ENCODE results near the gene MICU1. TPM values are rescaled to one million over a fixed set of nuclear protein-coding genes. Genes with fewer than 3 reads are reported as not detected.

MICU1 gene
- total RNA-seq, 4 donors from 2014 or later = 25.1 to 41.1 (median 34.9) TPM

DNA sequence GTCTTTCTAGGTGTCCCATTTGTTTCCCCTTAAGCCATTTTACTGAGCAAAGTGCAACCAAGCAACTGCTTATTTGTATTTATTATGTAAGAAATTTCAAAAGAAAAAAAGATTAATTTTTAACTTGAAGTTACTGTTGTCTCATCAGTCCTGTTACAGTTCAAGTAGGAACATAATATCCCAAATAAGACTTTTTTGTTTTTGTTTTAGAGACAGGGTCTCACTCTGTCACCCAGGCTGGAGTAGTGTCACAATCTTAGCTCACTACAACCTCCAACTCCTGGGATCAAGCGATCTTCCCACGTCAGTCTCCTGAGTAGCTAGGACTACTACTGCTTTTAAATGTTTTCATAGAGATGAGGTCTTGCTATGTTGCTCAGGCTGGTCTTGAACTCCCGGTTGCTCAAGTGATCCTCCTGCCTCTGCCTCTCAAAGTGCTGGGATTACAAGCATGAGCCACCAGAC, 101.9 kb downstream of the MICU1 start:
- no peaks in the 10 kb centered on the region for H3K4me1 ChIP-seq
- no peak overlapping the region for H3K27ac ChIP-seq
- 94 to 100% methylated on average over 2 to 3 of the region's 3 CpGs for WGBS, 2 donors (ENCODE audit: low coverage in 1 of 2)
- intact Hi-C loops (cut with DNase I; ENCODE audit: low total_unique reads) (no loop called here), in situ Hi-C loops (cut with MboI; ENCODE audit: low pct_ligation_motif_present in 1 of 4, low pct_unique_long_range_greater_than_20kb in 1 of 4, low sequenced_read_pairs in 3 of 4) (no loop called here)
- DNase-seq = no peak
- TF ChIP-seq POLR2A (IDR thresholded peaks at IDR 0.05) (no peak), POLR2AphosphoS5 (IDR thresholded peaks at IDR 0.05) (no peak), CTCF (IDR thresholded peaks at IDR 0.05) (no peak), EP300 (IDR thresholded peaks at IDR 0.05; ENCODE audit: low read depth) (no peak)
- no peaks in the 10 kb centered on the region for H3K36me3 ChIP-seq
- no peak overlapping the region for H3K4me3 ChIP-seq
- no peaks in the 10 kb centered on the region for H3K27me3 ChIP-seq
- no peaks in the 10 kb centered on the region for H3K9me3 ChIP-seq

DNA sequence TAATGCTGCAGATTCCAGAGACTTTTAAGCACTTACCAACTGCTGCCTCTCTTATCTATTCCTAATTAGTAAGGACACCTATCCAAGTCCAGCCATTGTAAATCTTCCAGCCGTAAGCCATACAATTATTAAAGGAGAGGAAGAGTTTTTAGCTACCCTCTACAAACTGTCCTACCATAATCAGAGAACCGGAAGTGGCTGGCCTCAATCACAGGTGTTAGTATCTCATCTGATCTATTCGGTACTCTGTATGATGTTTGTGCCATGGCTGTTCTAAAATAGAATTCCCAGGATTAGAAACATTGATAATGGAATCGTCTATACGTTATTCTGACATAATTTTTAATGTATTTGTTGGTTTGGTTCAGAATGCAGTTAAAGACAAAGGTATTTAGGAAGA, 102.8 kb downstream of the MICU1 start:
- DNase-seq = no peak
- Histone ChIP-seq H3K27me3 (no peaks in the 10 kb centered on the region), H3K27ac (no peak overlapping the region), H3K4me1 (no peaks in the 10 kb centered on the region), H3K4me3 (no peak overlapping the region), H3K36me3 (no peaks in the 10 kb centered on the region), H3K9me3 (no peaks in the 10 kb centered on the region)
- no peak for TF ChIP-seq EP300 (IDR thresholded peaks at IDR 0.05; ENCODE audit: low read depth)
- no peak for TF ChIP-seq POLR2A (IDR thresholded peaks at IDR 0.05)
- TF ChIP-seq CTCF (IDR thresholded peaks at IDR 0.05) = no peak
- no peak for TF ChIP-seq POLR2AphosphoS5 (IDR thresholded peaks at IDR 0.05)
- in situ Hi-C loops (cut with MboI; ENCODE audit: low pct_ligation_motif_present in 1 of 4, low pct_unique_long_range_greater_than_20kb in 1 of 4, low sequenced_read_pairs in 3 of 4) = no loop called here
- intact Hi-C loops (cut with DNase I; ENCODE audit: low total_unique reads) = no loop called here
- WGBS, 2 donors (ENCODE audit: low coverage in 1 of 2) = 92 to 100% methylated on average over 2 to 5 of the region's 5 CpGs

DNA sequence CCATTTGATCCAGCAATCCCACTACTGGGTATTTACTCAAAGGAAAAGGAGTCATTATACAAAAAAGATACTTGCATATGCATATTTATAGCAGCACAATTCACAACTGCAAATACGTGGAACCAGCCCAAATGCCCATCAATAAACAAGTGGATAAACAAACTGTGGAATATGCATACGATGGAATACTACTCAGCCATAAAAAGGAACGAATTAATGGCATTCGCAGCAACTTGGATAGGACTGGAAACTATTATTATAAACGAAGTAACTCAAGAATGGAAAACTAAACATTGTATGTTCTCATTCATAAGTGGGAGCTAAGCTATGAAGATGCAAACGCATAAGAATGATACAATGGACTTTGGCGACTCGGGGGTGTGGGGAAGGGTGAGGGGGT, 108.6 kb downstream of the MICU1 start:
- H3K27ac ChIP-seq = no peak overlapping the region
- H3K9me3 ChIP-seq = no peaks in the 10 kb centered on the region
- H3K27me3 ChIP-seq = no peaks in the 10 kb centered on the region
- no peak for DNase-seq
- H3K4me3 ChIP-seq = no peak overlapping the region
- no peaks in the 10 kb centered on the region for H3K36me3 ChIP-seq
- in situ Hi-C loops (cut with MboI; ENCODE audit: low pct_ligation_motif_present in 1 of 4, low pct_unique_long_range_greater_than_20kb in 1 of 4, low sequenced_read_pairs in 3 of 4) = no loop called here
- WGBS, 2 donors (ENCODE audit: low coverage in 1 of 2) = 93% methylated on average over 8 of the region's 8 CpGs
- no peaks in the 10 kb centered on the region for H3K4me1 ChIP-seq
- TF ChIP-seq CTCF (IDR thresholded peaks at IDR 0.05) (no peak), EP300 (IDR thresholded peaks at IDR 0.05; ENCODE audit: low read depth) (no peak), POLR2AphosphoS5 (IDR thresholded peaks at IDR 0.05) (no peak), POLR2A (IDR thresholded peaks at IDR 0.05) (no peak)
- intact Hi-C loops (cut with DNase I; ENCODE audit: low total_unique reads) = no loop called here

GRCh38 chr10:72515455-72515854, 110.4 kb downstream of the MICU1 start:
- Histone ChIP-seq H3K36me3 (no peaks in the 10 kb centered on the region), H3K27ac (no peak overlapping the region), H3K4me1 (no peaks in the 10 kb centered on the region), H3K27me3 (no peaks in the 10 kb centered on the region), H3K4me3 (no peak overlapping the region), H3K9me3 (no peaks in the 10 kb centered on the region)
- intact Hi-C loops (cut with DNase I; ENCODE audit: low total_unique reads) = no loop called here
- TF ChIP-seq POLR2A (IDR thresholded peaks at IDR 0.05) (no peak), POLR2AphosphoS5 (IDR thresholded peaks at IDR 0.05) (no peak), EP300 (IDR thresholded peaks at IDR 0.05; ENCODE audit: low read depth) (no peak), CTCF (IDR thresholded peaks at IDR 0.05) (no peak)
- DNase-seq = no peak
- WGBS, 2 donors (ENCODE audit: low coverage in 1 of 2) = 79 to 94% methylated on average over 2 of the region's 2 CpGs
- in situ Hi-C loops (cut with MboI; ENCODE audit: low pct_ligation_motif_present in 1 of 4, low pct_unique_long_range_greater_than_20kb in 1 of 4, low sequenced_read_pairs in 3 of 4) = no loop called here

Data from transverse colon (tissue), 4 donors.